Activated CD4-positive, alpha-beta T cell treated with anti-CD3 and anti-CD28 coated beads, Interleukin-2, Interleukin-4, amounts not matched to agents 100 ng/mL and 50 ng/mL, durations not matched to agents 16 hours and 8 hours (primary cell): ENCODE results near the gene TSSK6.

Experiments
- DNase-seq: peaks from one replicate; pipeline ENCODE4 v3.0.0-alpha.2; 2020; ENCODE audit warnings: low spot score

TSSK6 gene

DNA sequence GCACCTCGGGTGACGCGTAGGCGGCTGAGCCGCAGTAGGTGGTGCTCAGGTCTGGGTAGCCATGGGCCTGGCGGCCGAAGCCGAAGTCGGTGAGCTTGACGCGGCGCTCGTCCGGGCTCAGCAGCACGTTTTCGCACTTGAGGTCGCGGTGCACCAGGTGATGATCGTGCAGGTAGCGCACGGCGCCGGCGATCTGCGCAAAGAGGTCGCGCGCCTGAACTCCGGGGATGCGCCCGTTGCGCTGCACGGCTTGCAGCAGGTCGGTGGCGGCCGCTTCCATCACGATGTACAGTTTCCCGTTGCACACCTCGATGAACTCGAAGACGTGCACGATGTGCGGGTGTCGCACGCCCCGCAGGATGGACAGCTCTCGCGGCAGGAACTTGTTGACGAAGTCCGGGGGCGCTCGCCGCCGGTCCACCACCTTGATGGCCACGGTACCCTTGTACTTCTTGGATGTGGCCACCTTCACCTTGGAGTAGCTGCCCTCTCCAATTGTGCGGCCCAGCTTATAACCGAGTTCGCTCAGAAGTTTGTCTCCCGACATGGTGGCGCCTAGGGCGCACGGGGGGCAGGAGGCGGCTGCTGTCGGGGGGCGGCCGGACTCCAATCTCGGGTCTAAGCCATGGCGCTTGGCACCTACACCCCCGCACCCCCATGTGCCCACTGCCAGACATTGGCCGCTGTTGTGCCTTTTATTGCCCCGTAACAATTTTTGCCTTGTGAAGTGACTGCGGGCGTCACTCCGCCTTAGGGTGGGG, at the start of gene TSSK6:
TSS of gene TSSK6 (minus strand) at position 668 of the 761 bp plus-strand sequence. CDS start at position 547, 121 bp downstream.
- DNase-seq = no peak

DNA sequence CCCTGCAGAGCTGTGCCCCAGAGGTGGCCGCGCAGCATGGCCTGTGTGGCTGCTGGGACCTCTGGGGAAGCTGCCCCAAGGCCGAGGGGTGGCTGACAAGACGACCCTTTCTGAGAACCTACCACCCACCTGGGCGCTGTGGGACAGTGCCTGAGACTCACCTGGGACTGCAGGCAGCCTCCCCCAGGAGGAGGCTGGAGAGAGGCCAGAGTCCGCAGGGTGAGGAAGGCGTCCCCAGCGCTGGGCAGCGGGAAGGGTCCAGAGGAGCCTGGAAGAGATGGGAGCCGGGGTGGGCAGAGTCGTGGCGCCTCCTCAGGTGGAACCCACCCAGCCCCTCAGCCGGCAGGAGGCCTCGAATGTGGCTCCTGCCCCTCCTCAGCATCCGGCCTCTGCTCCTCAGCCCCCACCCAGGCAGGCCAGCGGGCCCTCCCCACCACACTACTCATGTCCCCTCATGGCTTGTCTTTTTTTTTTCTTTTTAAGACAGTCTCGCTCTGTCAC, 48.0 kb upstream of the TSSK6 start:
- no peak for DNase-seq

DNA sequence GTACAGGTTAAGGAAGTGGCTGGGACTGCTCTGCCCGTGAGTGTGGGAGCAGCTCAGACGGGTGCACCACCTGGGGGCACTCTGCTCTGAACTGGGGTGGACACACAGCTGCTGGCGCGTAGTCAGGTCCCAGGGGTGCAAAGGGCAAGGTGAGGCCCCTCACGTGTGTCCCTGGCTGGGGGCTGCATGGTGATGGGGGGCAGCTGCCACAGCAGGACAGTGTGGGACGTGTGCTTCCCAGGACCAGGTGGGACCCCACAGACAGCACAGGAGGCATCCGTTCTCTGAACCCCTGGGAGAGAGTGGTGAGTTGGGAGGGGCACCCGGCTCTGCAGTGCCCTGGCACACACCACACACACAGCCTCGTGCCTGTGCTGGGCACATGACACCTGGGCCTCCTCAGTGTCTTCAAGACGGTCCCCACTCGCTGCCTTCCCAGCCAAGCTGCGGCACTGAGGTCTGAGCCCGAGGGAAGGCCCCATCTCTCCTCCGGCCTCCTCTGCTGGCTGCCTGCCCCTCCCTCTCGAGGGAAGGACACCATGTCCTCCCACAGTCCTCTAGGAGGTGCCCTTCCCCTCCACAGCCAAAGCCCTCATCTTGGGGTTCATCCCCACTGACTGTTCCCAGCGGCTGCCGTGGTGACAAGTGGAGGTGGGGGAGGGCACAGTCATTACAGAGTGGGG, 47.5 kb upstream of the TSSK6 start:
- DNase-seq = no peak

DNA sequence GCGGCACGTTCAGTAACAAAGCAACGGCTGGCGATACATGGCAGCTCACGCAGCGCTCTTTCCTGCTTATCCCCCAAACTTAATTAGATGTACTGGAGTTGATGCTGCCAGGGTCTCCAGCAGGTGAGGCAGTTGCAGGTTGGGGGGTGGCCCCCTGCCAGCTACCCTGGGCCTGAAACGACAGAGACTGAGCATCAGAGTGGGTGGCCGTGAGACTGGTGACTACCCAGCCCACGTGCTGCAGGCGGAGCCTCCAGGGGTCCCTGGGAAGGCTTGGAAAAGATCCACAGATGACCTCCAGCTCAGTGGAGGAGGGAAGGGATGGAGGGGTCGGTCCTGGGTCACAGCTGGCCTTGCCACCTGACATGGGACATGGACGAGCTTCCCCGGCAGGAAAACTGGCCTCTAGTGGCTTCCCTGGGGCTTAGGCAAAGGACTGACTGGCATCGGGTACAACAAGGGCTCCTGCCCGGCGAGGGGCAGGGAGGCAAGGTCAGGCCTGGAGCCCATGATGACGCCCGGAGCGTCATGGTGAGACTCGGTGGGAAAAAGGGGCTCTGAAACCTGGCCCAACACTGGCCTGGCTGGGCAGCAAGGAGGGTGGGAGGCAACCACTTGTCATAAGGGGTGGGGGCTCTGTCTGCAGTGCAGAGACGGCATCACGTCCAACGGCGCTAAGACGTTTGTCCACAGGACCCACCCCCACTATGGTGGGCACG, 46.8 kb upstream of the TSSK6 start:
- no peak for DNase-seq

DNA sequence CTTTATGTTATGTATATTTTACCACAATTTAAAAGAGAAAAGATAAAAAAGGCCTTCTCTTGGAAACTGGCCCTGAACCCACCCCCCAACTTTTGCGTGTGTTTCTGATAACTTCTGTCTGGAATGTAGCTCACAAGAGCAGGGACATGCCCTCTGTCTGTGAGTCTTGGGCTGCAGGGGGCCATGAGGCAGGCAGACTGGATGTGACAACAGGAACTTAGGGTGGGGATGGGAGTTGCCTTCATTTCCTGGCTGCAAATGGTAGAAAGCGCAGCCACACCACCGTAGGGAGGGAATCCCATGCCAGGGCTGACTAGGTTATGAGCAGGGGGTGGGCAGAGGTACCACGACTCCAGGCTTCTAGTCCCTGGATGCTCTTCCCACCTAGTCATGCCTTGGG, 44.6 kb upstream of the TSSK6 start:
- DNase-seq = no peak

DNA sequence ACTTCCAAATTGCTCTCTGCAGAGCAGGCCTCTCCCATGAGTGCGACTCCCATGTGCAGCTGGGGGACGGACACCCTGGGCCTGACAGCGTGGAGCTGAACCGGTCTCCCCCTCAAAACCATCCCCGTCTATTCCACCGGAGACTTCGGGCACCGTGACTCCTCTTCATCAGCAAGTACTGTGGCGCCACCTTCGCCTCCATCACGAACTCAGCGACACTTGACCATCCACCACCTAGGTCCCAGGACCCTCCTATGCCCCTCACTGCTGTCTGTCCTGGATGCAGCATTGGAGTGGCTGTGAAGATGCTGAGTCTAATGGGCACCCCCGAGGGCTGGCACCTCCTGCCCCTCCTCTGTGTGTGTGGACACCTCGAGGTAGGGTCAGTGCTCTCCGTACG, 43.3 kb upstream of the TSSK6 start:
- no peak for DNase-seq

DNA sequence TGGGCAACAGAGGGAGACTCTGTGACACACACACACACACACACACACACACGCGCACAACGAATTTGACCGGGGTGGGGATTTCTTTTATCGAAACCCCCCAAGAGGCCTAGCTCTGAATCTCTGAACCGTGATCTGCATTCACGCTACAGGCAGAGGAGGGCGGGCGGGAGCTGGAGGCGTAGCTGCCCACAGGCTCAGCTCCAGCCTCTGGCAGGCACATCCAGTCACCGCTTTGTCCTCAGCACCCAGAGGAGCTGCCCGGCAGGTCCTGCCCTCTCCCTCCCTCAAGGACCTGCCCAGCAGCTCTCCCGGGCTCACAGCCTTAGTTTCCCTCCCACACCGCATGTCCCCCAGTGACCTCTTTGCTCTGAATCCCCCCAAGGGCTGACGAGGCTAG, 42.7 kb upstream of the TSSK6 start:
- no peak for DNase-seq

DNA sequence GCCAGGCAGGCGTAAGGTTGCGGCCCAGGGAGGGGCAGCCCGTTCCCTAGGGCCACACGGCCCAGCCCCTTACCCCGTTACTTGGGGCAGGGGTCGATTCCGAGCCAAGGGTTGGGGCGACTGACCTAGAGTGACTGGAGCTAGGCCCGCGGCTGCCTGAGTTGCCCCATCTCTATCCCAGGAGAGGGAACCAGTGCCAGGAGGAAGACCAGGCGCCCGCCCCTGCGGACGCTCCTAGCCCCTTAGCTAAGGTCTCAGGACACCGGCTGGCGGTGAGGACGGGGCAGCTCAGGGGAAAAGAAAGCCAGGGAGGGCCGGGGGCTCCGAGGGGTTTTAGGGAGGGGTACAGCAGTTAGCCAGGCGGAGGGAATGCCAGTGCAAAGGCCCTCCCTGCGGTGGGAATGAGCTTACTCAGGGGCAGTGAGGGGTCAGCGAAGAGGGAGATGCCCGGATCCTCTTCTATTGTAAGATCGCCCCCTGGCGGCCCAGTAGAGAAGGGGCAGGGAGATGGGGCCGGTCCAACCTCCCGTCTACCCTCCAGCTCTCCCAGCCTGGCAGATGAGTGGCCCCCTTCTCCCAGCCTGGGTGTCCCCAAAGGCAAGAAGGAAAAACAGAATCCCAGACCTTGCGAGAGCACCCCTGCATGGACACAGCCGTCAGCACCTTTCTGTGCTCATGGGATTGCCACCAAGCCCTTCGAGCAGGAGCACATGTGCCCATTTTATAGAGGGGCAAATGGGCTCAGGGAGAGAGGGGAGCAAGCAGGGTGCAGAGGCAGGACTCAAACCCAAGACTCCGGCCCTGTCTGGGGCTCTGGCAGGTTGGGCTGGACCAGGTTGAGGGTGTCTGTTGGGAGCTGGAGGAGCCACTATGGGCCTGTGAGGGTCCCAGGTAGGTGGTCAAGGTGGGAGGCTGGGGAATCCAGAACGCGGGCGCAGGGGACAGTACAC, 39.0 kb upstream of the TSSK6 start:
- DNase-seq = peak; percentile 63

DNA sequence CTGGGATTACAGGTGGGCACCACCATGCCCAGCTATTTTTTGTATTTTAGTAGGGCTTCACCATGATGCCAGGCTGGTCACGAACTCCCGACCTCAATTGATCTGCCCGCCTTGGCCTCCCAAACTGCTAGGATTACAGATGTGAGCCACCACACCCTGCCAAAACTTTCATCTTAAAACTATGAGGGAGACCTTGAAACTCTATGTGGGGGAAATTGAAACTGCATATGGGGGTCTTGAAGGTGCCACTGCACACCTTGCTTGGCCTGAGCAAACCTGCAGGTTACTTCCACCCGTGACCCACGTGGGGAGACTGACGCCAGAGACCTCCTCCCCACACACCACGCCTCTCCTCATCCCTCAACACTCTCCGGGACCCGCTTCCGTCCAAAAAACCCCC, 38.3 kb upstream of the TSSK6 start:
- DNase-seq = no peak

DNA sequence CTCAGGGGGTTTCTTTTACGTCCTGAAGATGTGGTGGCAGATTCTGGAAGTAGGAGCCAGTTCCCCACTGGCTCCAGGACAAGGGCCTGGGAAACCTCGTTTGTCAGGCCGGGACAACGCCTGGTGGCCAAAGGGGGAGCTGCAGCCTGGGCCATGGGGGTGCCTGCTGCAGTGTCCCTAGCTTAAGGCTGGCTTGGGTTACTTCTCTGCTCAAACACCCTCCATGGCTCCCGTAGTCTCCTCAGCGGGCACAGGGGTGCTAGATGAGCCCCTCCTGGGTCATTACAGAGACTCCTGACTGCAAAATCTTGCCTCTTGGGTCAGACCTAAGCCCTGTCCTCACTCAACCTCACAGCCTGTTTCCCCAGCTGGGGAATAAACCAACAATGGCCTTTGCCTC, 37.5 kb upstream of the TSSK6 start:
- no peak for DNase-seq

DNA sequence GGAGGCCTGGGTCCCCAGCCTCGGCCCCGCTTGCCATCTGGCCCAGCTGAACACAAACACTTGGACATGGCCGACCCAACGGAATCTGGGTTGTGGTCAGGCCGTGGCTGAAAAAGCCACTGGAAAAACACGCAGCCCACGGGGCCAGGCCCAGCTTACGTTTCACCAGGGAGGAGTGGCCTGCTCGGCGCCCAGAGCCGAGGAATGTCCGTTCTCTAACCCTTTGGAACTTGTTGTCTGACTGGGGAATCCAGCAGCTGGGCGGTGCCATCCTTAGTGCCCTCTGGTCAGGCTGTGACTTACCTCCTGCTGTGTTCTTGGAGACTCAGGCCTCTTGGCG, 36.5 kb upstream of the TSSK6 start:
- no peak for DNase-seq

DNA sequence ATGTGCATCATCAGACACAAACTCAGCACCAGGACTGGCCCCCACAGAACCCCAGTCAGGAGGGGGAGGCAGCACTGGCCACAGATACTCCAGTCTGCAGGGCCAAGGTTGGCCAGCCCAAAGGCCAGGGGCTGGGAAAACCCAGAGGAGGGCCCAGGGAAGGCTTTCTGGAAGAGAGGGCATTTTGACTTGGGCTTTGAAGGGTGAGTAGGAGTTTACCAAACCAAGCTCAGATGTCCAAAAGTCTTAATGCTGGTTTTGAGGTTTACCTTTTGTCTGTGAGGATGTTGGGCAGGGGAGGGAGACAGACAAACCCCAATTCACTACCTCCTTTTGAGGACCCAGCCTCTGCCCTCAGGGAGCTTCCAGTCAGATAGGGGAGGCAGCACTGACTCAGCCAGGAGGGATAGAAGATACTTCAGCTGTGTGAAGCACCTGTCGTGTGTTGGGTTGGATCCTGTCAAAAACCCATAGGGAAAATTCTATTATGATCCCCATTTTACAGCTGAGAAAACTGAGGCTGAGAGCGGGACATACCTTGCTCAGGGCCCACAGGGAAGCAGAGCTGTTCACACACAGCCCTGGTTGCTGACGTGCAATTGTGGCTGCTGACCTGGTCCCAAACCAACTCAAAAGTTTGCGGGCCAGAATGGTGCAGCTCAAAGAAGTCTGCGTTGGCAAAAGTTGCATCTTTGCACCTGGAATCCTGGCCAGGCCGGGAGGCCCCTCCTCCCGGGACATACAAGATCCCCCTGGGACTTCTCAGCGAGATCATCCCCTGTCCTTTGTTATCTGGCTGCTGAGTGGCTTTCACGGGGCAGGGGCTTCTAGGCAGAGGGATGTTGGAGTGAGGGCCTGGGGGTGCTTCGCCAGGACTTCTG, 35.9 kb upstream of the TSSK6 start:
- DNase-seq = no peak

DNA sequence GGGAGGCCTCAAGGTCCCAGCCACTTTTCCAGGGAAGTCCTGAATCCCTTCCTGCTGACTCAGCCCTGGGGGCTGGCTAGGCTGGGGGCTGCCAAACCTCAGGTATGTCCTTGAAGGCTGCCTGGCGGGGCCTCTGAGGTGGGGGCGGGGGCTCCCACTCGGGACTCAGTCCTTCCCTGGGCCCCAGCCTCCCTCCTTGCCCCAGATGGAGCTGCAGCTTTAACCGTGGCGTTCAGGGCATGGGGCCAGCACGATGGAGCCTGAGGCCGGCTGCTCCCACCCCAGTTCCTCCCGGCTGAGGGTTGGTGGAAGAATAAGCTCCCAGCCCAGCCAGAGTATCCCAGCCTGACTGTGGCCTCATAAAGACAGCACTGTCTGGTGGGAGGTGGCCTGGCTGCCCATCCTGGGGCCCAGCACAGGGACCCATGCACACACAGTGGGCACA, 35.2 kb upstream of the TSSK6 start:
- no peak for DNase-seq

DNA sequence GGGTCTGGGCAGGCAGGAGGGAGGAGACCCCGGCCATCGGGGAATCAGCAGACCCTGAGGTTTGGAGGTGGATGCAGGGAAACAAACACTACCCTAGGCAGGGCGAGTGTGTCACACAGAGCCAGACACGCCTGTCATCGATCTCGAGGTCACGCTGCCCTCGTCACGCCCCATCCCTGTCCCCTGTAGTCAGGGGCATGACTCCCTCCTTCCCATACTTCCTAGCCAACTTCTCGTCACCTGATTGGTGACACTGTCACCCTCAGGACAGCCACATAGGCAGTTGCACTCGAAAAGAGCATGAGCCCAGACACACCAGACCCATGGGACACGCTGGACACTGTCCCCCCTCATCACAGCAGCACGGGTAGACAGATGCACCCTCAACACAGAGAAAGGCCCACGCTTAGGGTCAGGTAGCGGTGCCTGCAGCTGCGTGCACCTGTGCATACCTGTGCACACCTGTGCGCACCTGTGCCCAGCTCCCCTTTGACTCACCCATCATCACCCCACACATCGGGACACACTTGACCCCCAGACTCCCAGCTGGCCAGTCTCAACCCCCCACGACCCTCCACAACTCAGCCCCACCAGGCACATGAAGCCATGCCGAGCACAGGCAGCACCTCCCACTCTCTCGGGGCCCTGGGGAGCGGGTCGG, 34.6 kb upstream of the TSSK6 start:
- DNase-seq = no peak

DNA sequence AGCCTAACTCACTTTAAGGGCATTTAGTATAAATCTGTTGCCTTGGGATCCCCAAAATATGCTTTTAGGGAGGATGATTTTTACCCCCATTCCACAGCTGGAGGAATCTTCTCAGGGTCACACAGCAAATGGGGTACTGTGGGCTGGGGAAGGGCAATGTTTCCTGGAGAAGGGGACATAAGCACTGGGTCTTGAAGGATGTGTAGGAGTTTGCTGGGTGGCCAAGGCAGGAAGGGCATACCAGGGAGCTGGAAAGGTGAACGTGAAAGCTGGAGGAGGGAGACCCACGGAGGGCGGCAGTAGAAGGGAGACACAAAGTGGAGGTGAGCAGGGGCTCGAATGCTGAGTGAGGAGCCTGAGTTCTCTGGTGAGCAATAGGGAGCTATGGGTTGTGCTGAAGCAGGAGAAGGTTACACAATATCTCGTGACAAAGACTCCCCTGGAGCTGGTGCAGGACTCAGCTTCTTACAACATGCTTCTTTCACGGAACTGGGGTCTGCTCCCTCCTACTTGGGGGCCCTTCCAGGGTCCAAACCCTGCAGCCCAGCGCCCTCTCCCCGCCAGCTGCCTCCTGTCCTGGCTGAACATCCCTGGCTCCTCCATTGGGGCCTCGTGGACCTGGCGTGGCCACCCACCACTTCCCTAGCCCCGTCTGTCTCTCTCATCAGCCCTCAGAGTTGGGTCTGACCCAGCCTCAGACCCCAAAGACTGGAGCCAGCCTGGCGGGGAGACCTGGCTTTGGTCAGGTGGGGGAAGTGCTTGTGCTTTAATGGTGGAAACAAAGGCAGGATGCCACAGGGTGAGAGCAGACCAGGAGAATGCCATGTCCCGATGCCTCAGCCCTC, 33.8 kb upstream of the TSSK6 start:
- no peak for DNase-seq

DNA sequence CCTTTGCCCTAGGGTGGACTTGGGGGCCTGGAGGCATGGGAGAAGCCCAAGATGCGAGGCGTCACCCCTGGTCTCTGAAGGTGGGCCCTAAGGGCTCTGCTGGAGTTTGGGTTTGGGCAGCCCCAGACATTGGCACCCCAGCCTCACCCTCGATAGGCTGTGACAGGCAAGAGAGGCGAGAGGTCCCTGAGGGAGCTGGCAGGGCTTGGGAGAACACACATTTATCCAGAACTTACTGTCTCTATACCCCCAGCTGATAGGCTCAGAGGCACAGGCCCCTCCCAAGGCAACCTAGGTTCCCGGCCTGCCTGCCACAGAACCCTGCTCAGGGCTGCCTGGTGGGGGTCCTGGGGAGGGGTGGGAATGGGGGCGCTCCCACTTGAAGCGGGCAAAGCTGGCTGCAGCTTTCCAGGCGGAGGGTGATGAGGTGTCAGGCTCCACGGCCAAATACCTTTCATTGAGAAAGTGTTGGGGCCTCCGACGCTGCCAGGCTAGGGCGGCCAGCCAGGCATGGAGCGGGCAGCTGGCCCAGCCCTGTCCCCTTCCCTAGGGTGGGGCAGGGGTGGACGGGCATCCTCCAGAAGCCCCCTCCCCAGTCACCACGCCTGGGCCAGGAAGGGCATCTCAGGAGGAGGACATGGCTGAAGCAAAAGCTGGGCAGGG, 32.5 kb upstream of the TSSK6 start:
- DNase-seq = no peak

DNA sequence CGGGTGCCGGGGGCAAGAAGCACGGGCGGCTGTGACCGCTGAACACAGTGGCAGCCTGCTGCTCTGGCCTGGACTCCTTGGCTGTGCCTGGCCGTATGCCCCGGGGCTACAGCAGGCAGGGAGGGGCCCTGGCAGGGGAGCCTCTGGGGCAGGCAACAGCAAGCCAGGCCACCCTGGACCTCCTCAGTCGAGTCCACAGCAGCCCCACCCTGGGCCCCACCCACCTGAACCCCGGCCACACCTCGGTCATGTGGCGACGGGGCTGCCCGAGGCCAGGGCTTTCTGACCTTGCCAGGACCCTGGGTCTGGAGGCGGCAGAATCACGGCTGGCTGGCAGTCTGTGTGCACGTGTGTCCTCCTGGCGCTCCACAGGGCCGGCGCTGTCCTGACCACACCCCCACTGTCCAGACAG, 31.4 kb upstream of the TSSK6 start:
- DNase-seq = no peak

DNA sequence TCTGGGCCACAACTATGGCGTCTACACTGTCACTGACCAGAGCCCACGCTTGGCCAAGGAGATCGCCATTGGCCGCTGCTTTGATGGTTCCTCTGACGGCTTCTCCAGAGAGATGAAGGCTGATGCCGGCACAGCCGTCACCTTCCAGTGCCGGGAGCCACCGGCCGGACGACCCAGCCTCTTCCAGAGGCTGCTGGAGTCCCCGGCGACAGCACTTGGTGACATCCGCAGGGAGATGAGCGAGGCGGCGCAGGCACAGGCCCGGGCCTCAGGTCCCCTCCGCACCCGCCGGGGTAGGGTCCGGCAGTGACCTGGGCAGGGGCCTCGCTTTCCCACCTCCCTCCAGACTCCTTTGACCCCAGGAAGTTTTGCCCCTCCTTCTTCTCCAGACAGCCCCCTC, 30.4 kb upstream of the TSSK6 start:
- no peak for DNase-seq
